ENCODE measurements around the gene ASPSCR1.

- TF ChIP-seq POLR2A (IDR thresholded peaks at IDR 0.05; ENCODE audit: low read length) (no peak), GATA1 (IDR thresholded peaks at IDR 0.05; ENCODE audit: low read depth, low read length) (no peak)
Observed at GRCh38 chr17:82039695-82040299, 62.4 kb downstream of the ASPSCR1 start.

All from erythroblast (primary cell).